ENCODE measurements around the gene ZNF860.

Gene ZNF860

GRCh38 chr3:32041316-32041715 is 59.8 kb downstream of the ZNF860 start:
- peaks cover 5% of the 10 kb centered on the region for H3K9me3 Mint-ChIP-seq
- peaks cover 8% of the 10 kb centered on the region for H3K4me1 Mint-ChIP-seq
- H3K27ac Mint-ChIP-seq: no peak overlapping the region
- no peak for ATAC-seq
- no peaks in the 10 kb centered on the region for H3K27me3 Mint-ChIP-seq
- no peak overlapping the region for H3K4me3 Mint-ChIP-seq
- H3K36me3 Mint-ChIP-seq: peaks cover 6% of the 10 kb centered on the region

All from stimulated activated memory B cell treated with anti-CD40 and anti-IgM and Interleukin-4, amounts not matched to agents 10 μg/mL and 1 μg/mL and 100 μg/mL, for 72 hours (primary cell).